Stimulated activated CD4-positive, alpha-beta T cell treated with anti-CD3 and anti-CD28 coated beads, Interleukin-1b, Interleukin-23, amount 100 ng/mL, for 4 hours (primary cell): ENCODE measurements around the gene DYNC1LI2.
"Not testable (repeated sequence)": the region's sequence is repeated elsewhere in the genome, so short reads cannot be mapped to it uniquely, and the experiment has no call there.

ENCODE experiments used
- DNase-seq, 2 donors: peaks; one replicate each; pipeline ENCODE4 v3.0.0-alpha.2; 2020; ENCODE audit warnings: low read depth in 2 of 2

Gene DYNC1LI2

DNA sequence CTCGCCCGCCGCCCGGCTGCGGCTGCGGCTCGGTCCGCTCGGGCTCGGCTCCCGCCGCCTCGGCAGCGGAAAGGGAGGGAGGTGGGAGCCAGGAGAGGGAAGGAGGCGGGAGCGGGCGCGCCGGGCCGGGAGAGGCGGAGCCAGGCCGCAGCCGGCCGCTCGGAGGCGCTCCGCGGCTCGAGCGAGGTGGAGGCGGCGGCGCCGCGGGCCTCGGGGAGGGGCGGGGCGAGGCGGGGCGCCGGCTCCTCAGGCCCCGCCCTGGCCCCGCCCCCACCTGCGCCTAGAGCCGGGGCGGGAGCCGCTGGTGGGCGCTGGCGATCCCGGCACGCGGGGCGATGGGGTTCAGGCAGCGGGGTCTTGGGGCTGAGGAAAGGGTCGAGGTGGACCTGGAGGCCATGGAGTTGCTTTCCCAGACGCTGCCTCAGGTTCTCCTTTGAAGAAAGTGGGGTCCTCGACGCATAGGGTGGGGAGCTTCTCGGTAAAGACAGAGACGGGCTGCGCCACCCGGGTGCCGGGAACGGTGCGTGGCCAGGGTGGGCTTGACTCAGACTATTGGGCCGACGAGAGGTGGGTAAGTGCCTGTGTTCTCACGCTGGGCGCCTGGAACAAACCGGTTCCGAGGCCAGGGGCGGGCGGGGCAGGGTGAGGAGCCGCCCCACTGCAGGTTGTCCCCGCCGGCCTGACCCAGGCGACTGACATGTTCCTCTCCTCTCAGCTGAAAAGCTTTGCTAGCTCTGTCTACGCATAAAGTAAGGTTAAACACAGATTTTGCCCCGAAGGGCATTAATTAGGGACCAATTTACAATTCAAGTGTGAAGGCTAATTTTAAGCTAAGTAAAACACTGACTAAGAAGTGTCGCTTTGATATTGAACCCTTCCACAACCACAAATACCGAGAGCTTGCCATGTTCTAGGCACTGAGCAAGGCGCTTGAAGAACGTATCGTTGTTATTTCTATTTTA is 54.5 kb downstream of the DYNC1LI2 start, which contains the start of gene CMTM4:
Gene CMTM4 (minus strand): TSS at position 75 of the 962 bp plus-strand sequence. CDS start 218 bp downstream, outside the sequence.
- peak; percentile 63 to 78 for DNase-seq

DNA sequence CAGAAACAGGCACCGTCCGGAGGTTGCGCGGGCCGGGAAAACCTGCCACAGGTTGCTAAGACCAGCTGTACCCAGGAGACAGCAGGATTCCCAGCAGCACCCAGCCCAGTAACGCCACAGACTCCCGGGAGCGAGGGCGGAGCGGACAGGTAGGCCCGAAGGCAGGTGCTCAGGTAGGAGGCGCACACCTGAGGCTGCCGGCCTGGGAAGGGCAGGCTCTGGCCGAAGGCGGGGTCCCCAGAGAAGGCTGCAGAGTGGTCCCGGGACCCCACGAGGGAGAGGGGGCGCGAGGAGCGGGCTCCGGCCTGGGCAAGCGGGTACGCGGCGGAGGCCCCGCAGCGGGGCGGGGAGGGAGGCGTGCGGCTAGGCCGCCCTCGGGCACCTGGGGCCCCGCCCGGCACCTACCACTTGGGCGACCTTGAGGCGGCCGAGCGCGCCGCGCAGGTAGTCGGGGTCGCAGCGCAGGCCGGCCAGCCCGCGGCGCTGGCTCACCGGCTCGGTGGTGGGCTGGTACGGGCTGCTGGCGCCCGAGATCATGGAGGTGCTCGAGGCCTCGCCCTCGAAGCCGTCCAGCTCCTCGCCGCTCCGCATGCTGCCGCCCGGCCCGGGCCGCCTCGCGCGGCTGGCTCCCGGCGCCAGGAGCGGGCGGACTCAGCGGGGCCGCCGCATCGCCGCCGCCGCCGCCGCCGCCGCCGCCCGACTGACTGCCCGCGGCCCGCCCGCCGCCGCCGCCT is 55.3 kb downstream of the DYNC1LI2 start:
- peak in 1 of 2 donors; percentile 21 for DNase-seq

GRCh38 chr16:66695471-66695934 is 55.9 kb downstream of the DYNC1LI2 start:
- peak in 1 of 2 donors; percentile 3 for DNase-seq

- DNase-seq = no peak
These were observed 58.3 kb downstream of the DYNC1LI2 start for GRCh38 chr16:66693149-66693548.

DNA sequence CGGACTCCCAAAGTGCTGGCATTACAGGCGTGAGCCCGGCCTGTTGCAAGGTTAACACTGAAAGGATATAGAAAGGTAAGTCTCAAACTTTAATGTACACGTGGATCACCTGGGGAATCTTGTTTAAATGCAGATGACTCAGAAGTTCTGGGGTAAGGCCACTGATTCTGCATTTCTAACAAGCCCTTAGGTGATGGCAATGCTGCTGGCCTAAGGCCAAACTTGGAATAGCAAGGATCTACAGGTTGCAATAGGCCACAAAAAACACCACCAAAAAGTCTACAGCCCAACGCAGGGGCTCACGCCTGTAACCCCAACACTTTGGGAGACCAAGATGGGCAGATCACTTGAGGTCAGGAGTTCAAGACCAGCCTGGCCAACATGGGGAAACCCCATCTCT is 59.1 kb downstream of the DYNC1LI2 start:
- DNase-seq = no peak

DNA sequence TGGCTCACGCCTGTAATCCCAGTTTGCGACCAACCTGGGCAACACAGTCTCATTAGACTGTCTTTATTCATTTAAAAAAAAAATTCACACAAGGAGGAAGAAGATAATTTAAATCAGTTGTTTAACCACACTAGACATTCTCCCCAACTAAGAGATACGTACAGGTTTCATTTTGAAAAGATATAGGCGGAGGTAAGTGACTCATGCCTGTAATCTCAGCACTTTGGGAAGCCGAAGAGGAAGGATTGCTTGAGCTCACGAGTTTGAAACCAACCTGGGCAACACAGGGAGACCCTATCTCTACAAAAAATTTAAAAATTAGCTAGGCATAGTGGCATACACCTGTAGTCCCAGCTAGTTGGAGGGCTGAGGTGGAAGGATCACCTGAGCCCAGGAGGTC is 60.2 kb downstream of the DYNC1LI2 start:
- no peak for DNase-seq

DNA sequence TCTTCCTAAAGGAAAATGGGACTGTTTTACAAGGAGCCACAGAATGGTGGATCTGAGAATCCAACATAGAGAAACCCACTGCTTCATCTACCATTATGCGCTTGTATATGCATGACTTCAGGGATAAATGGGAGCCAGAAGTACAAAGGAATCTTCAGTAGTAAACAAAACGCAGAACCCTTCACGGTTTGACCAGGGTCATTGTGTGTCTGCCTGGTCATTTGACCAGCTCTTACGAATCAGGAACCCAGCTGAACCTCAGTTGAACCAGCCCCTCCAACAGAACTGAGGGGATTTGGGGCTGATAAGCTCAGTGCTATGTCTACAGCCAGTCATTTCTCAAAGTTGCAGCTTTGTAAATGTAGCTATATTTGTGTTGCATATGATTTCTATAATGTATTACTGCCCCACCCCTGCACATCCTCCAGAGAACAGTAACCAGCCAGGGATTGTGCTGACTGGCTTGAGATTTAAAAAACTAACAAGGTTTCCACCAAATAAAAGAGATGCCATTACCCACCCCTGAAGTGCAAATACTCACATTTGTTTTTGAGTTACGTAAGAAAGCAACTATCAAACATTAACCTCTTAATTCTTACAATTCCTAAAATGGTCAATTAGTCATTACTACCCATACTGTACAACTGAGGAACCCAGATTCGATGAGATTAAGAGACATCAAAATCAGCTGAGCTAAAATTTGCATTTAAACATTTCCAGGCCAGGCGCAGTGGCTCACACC is 61.1 kb downstream of the DYNC1LI2 start:
- DNase-seq = no peak

GRCh38 chr16:66689282-66689681 is 62.1 kb downstream of the DYNC1LI2 start:
- no peak for DNase-seq

- no peak for DNase-seq
These were observed 63.3 kb downstream of the DYNC1LI2 start for GRCh38 chr16:66687906-66688625.

DNA sequence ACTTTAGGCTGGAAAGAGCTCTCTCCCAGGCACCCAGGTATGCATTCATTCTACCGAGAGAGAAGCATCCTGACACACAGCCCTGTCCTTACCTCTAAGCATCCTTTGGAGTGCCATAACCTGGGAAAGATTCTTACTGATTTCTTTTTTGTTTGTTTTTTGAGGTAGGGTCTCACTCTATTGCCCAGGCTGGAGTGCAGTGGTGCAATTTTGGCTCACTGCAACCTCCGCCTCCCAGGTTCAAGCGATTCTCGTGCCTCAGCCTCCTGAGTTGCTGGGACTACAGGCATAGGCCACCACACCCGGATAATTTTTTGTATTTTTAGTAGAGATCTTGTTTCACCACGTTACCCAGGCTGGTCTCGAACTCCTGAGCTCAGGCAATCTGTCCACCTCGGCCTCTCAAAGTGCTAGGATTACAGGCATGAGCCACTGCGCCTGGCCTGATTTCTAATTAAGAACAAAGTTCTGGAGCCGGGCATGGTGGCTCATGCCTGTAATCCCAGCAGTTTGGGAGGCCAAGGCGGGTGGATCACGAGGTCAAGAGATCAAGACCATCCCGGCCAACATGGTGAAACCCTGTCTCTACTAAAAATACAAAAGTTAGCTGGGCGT is 65.8 kb downstream of the DYNC1LI2 start:
- not testable (repeated sequence) for DNase-seq

- DNase-seq = no peak
These were observed 69.1 kb downstream of the DYNC1LI2 start for GRCh38 chr16:66682271-66682670.

DNA sequence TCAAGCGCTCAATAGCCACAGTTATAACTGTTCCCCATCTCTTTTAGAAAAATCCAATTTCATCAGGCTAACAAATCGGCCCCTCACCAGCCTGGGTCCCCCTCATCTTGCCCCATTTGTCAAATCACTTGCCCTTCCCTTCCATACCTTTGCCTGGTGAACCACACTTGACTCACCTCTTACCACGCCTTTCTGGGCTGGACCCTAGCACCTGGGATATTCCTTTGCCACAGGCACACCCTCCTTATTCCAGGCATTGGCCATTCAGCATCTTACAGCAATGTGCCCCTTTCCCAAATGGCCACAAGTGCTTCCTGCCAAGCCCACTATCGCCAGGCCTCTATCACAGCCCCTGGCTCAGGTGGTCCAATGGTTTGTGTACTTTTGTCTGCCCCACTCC is 69.7 kb downstream of the DYNC1LI2 start:
- DNase-seq = no peak

DNA sequence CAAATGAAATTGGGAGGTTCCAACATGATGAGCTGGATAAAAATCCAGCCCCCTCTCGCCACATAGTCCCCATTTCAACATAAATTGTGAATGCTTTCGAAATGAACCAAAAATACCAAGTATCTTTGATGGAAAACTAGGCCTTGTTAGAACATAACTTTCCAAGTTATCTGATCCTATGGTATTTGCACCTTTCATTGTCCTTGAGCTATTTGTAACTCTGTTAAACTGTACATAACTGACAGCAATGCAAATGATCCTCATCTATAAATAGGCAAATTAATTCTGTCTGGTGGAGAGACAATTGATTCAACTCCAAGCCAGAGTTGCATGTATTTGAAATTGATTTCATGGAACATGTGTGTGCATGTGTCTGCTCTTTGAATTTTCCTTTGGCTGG is 73.1 kb downstream of the DYNC1LI2 start:
- no peak for DNase-seq

DNA sequence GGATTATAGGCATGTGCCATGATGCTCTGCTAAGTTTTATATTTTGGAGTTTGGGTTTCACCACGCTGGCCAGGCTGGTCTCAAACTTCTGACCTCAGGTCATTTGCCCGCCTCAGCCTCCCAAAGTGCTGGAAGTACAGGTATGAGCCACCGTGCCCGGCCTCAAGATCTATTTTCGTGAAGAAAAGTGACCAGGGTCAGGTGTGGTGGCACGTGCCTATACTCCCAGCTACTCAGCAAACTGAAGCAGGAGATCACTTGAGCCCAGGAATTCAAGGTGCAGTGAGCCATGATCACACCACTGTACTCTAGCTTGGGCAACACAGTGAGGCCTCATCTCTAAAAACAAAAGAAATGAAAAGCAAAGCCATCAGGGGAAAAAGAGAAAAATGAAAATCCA is 73.6 kb downstream of the DYNC1LI2 start:
- no peak for DNase-seq

- DNase-seq = no peak
These were observed 74.2 kb downstream of the DYNC1LI2 start for GRCh38 chr16:66677179-66677578.

DNA sequence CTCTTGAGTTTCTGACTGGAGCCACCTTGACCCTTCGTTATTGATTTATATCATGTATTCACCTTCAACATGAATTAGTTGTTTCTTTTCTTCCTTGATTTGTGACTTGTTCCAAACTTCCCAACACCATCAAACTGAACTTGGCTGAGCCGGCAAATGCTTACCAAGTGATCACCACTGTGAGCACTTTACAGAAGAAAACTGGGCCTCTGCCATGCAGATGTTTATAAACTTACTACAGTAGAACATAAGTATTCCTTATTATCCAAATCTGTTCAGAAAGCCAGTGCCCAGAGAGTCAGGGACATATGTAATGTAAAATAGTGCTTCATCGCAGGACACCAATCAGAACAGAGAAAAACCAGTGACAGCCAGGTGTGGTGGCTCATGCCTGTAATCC is 74.8 kb downstream of the DYNC1LI2 start:
- no peak for DNase-seq

GRCh38 chr16:66673691-66674090 is 77.7 kb downstream of the DYNC1LI2 start:
- no peak for DNase-seq
